ENCODE results near the gene PRKAR1A.
"Not testable (repeated sequence)": the region's sequence is repeated elsewhere in the genome, so short reads cannot be mapped to it uniquely, and the experiment has no call there.

The PRKAR1A gene

DNA sequence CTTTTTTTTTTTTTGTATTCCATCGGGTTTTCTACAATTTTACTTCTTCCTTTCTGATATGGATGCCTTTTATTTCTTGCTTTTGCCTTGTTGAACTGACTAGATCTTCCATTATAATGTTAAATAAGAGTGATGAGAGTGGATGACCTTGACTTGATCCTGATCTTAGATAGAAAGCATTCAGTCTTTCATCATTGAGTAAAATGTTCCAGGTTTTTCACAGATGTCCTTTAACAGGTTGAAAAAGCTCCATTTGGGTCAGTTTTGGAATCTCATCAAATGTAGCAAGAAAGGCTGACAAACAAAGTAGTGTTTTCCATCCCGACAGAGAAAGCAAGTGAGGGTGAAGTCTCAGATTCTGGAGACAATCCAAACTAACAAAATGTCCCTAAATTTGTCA lies 27.8 kb upstream of the PRKAR1A start:
- TF ChIP-seq ZFX (IDR thresholded peaks at IDR 0.05; ENCODE audit: borderline replicate concordance): no peak
- TF ChIP-seq, protein P1, sequence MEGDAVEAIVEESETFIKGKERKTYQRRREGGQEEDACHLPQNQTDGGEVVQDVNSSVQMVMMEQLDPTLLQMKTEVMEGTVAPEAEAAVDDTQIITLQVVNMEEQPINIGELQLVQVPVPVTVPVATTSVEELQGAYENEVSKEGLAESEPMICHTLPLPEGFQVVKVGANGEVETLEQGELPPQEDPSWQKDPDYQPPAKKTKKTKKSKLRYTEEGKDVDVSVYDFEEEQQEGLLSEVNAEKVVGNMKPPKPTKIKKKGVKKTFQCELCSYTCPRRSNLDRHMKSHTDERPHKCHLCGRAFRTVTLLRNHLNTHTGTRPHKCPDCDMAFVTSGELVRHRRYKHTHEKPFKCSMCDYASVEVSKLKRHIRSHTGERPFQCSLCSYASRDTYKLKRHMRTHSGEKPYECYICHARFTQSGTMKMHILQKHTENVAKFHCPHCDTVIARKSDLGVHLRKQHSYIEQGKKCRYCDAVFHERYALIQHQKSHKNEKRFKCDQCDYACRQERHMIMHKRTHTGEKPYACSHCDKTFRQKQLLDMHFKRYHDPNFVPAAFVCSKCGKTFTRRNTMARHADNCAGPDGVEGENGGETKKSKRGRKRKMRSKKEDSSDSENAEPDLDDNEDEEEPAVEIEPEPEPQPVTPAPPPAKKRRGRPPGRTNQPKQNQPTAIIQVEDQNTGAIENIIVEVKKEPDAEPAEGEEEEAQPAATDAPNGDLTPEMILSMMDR (IDR thresholded peaks at IDR 0.05): no peak
- H3K27ac ChIP-seq: no peak overlapping the region

DNA sequence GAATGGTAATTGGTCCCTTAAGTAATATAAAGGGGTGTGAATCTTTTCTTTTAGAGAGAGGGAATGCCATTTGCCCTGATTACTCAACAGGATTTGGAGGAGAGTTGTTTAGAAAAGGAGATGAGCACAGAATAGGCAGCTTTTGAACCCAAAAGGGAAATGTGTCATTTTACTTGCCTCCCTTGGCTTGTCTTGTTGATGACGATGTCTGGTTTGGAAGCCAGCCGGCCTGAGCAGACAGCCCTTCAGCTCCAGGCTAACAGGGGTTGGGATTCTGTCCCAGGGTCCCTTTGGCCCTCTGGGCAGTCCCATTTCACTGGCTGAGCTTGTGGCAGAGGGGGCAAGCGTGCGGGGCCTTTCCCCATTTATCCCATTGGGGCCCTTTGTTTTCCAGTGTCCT lies 22.3 kb upstream of the PRKAR1A start:
- no peak overlapping the region for H3K27ac ChIP-seq
- TF ChIP-seq ZFX (IDR thresholded peaks at IDR 0.05; ENCODE audit: borderline replicate concordance): no peak
- TF ChIP-seq, protein P1 (IDR thresholded peaks at IDR 0.05): no peak

DNA sequence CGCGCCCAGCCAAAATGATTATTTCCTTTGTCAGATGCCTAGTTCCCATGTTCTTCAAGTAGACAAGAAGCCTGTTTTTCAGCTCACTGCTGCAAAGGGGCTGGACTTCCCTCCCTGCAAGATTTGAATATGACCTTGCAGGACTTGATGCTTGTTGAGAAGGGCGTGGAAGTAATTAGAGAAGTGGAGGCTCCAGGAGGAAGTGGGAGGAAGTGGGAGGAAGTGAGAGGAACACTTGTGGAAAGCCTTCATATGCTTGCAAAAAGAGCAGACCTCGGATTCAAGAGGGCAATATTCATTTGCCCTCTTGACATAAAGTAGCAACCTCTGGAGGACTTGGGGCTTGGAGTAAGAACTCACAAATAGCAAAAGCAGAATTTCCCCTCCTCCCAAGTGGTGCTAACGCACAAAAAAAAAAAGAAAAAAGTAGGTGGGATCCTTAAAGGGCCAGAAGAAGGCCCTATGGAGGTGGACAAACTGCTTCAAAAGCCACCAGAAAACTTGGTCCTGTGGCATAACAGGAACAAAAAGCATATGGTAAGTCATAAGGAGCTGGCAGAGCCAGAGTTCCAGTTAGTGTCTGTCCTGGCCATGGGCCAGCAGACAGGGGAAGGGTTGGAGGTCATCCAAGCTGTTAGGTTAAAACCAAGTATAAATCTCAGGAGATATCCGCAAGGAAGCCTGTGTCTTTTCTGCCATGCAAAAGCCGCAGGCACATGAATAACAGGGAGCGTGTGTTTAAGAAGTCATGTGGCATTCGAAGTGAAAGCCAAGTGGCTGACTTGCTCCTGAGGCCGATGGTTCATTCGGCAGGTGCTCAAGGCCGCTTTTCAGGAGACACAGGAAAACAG lies 20.6 kb upstream of the PRKAR1A start:
- TF ChIP-seq ZFX (IDR thresholded peaks at IDR 0.05; ENCODE audit: borderline replicate concordance): no peak
- TF ChIP-seq, protein P1 (IDR thresholded peaks at IDR 0.05): no peak
- H3K27ac ChIP-seq: no peak overlapping the region

DNA sequence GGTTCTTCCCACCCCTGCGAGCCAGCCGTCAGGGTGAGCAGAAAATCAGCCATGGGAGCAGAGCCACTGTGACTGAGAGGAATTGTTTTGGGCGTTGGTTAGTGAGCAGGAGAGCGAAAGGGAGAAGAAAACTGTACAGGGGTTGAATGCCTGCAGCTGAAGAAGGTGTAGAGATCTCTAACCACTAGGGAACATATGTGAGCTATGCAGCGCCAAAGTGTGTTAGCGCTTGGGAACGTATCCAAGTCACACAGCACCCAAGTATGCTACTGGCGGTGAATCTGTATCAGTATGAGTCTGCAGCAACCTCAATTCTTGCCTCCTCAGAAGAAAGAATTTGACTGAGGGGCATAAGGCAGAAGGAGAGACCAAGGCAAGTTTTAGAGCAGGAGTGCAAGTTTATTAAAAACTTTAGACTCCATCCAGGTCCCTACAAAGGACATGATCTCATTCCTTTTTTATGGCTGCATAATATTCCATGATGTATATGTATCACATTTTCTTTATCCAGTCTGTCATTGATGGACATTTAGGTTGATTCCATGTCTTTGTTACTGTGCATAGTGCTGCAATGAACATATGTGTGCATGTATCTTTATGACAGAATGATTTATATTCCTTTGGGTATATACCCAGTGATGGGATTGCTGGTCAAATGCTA lies 19.7 kb upstream of the PRKAR1A start:
- H3K27ac ChIP-seq: not testable (repeated sequence)

DNA sequence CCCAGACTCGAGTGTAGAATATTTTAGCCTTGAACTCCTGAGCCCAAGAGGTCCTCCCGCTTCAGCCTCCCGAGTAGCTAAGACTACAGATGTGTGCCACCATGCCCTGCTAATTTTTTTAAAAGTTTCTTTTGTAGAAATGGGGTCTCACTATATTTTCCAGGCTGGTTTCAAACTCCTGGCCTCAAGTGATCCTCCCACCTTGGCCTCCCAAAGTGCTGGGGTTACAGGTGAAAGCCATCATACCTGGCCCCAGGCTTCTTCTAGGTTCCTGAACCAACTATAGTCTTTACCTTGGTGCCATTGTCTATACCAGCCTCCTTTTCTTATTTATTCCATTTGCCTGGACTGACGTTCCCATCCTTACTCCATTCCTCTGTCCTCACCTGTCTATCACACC lies 17.1 kb upstream of the PRKAR1A start:
- TF ChIP-seq, protein P1 (IDR thresholded peaks at IDR 0.05): no peak
- no peak for TF ChIP-seq ZFX (IDR thresholded peaks at IDR 0.05; ENCODE audit: borderline replicate concordance)
- H3K27ac ChIP-seq: no peak overlapping the region

DNA sequence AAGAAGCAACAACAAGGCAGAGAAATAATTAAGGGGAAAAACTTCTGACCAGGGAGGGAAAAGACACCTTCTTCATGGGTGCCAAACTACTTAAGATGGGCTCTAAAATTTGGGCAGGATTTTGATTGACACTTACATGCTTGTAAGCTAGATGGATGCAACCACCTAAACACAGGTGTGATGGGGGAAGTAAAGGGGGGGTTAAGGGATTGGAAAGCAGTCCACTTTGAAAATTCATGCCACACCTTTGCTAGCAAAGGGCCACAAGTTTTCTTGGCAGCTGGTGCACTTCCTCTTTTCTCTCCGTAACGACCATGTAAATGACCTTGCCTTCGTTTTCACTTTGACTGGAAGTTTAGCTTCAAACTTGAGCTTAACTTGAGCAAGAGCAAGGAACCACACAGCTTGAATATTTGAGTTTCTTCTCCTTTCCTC lies 14.3 kb upstream of the PRKAR1A start:
- H3K27ac ChIP-seq: no peak overlapping the region
- TF ChIP-seq ZFX (IDR thresholded peaks at IDR 0.05; ENCODE audit: borderline replicate concordance): no peak
- TF ChIP-seq, protein P1 (IDR thresholded peaks at IDR 0.05): no peak

DNA sequence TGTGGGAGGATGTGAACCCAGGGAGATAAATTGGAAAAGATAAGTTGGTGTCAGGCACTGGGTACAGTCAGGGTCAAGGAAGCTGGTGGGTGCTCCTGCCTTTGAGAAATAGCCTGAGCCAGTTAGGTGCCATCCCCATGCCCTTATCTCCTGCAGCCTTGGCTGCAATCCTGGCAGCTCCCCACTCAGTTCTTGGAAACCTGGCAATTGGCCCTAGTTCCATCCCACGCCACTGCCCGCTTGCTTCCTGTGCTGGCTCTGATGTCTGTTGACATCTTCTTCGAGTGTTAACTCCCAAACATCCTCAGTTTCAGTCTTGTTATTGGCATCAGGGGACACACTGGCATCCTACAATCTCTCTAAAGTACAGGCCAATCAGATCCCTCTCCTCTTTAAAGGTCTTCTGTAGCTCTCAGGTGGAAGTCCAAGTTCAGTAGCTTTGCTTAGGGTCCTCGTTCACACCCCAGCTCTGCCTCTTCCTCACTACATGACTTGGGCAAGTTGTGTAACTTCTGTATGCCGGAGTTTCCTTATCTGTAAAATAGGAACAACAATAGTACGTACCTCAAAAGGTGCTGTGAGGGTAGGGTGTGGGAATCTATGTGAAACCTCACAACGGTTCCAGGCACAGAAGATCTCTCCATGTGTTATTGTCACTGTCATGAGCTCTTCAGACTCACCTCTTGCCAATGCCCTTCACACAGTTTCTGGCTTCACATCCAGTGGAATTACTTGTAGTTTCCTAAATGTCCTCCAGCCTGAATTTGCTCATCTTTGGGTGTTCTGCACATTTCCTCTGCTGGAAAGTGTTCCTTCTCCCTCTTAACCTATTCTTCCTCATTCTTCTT lies 13.5 kb upstream of the PRKAR1A start:
- H3K27ac ChIP-seq: no peak overlapping the region
- no peak for TF ChIP-seq ZFX (IDR thresholded peaks at IDR 0.05; ENCODE audit: borderline replicate concordance)
- TF ChIP-seq, protein P1 (IDR thresholded peaks at IDR 0.05): no peak

Data from 22Rv1 (cell line).